A549 (cell line): ENCODE measurements around the gene UBE2U. TPM values are rescaled to one million over a fixed set of nuclear protein-coding genes. Genes with fewer than 3 reads are reported as not detected.

Experiments
- ATAC-seq, 2 experiments: fragments of 200-7000 bp in 1 of 2; fragments of >200 bp in 1 of 2; cut with Nextera tagmentation in 1 of 2; cut with Tn5 transposase in 1 of 2; 3 replicates each; pipeline versions ENCODE4 v1.8.0 to v1.9.1; 2018 to 2020; ENCODE audit warnings: mild to moderate bottlenecking in 1 of 2, moderate library complexity in 1 of 2
- CTCF ChIA-PET: fragments of 300-600 bp; sonication (Branson Sonifier 250); formaldehyde crosslinking; extraction: SDS; loops from one replicate; lab custom pipeline; 2021; ENCODE audit warnings: antibody characterized with exemption, inconsistent platforms; lab: Yijun Ruan, JAX
- POLR2A ChIA-PET: fragments of 350-600 bp; formaldehyde crosslinking; extraction: SDS; loops from one replicate; lab custom pipeline; 2021; ENCODE audit warnings: antibody characterized with exemption, inconsistent platforms; lab: Yijun Ruan, JAX
- DNase-seq, 2 experiments: peaks; one replicate each; pipeline versions ENCODE4 v3.0.0 to v3.0.0-alpha.2; 2011 to 2016; ENCODE audit warnings: low read depth in 1 of 2, low spot score in 1 of 2
- FAIRE-seq: peaks from 2 replicates; lab custom pipeline; 2011; peaks lifted over from hg19 to GRCh38; lab: Jason Lieb, UNC
- H3K27ac ChIP-seq, 2 experiments: fragments of >200 bp; sonication (Bioruptor Twin); formaldehyde crosslinking; 3 replicates each; pipeline ENCODE4 v1.5.1; 2016 to 2017
- H3K4me1 ChIP-seq: fragments of >200 bp; sonication (Bioruptor Twin); formaldehyde crosslinking; 3 replicates; pipeline ENCODE4 v1.6.1; 2016
- H3K4me2 ChIP-seq: fragments of >200 bp; sonication (Bioruptor Twin); formaldehyde crosslinking; 3 replicates; pipeline ENCODE4 v1.6.1; 2016
- H3K4me3 ChIP-seq: fragments of >200 bp; sonication (Bioruptor Twin); formaldehyde crosslinking; 3 replicates; pipeline ENCODE4 v1.5.1; 2016
- H3K9me3 ChIP-seq: fragments of >200 bp; sonication (Bioruptor Twin); formaldehyde crosslinking; 3 replicates; pipeline ENCODE4 v1.6.1; 2016
- BHLHE40 ChIP-seq: IDR thresholded peaks from 2 replicates; pipeline ENCODE4 v1.6.1; 2012; ENCODE audit warnings: low read depth, low read length, inconsistent platforms
- CEBPB ChIP-seq, 2 experiments: fragments of >200 bp in 1 of 2; sonication (Bioruptor Twin) in 1 of 2; formaldehyde crosslinking in 1 of 2; IDR thresholded peaks; 2 replicates each; pipeline ENCODE4 v1.6.1; 2012 to 2016
- CHD2 ChIP-seq: fragments of 150-350 bp; IDR thresholded peaks from 2 replicates; pipeline ENCODE4 v1.6.1; 2014; ENCODE audit warnings: low read length; ENCODE audit not compliant: partially characterized antibody
- EHF ChIP-seq: fragments of 250-450 bp; sonication (Bioruptor Pico); IDR thresholded peaks from 2 replicates; pipeline ENCODE4 v1.5.0; 2020; ENCODE audit warnings: mild to moderate bottlenecking
- EHMT2 ChIP-seq: fragments of 200-600 bp; sonication (generic); IDR thresholded peaks from 2 replicates; pipeline ENCODE4 v1.6.1; 2016; ENCODE audit warnings: antibody characterized with exemption, low read depth, mild to moderate bottlenecking, moderate library complexity
- EP300 ChIP-seq, 2 experiments: fragments of >200 bp; sonication (Bioruptor Twin); formaldehyde crosslinking; IDR thresholded peaks; 2 replicates in 1 of 2; 3 replicates in 1 of 2; pipeline ENCODE4 v1.6.1; 2016 to 2017
- ESRRA ChIP-seq: fragments of 150-350 bp; IDR thresholded peaks from 2 replicates; pipeline ENCODE4 v1.6.1; 2014; ENCODE audit warnings: mild to moderate bottlenecking, low read length, borderline replicate concordance
- FOSL2 ChIP-seq, 2 experiments: fragments of 450-650 bp in 1 of 2; fragments of >200 bp in 1 of 2; sonication (Bioruptor Twin) in 1 of 2; formaldehyde crosslinking; IDR thresholded peaks; 2 replicates each; pipeline versions ENCODE4 v1.5.0 to v1.6.1; 2016 to 2020; ENCODE audit warnings: mild to moderate bottlenecking in 1 of 2, moderate library complexity in 1 of 2
- HEYL ChIP-seq: fragments of 250-450 bp; sonication (Bioruptor Pico); IDR thresholded peaks from 2 replicates; pipeline ENCODE4 v1.8.0; 2021; ENCODE audit warnings: mild to moderate bottlenecking, moderate library complexity
- HOXA7 ChIP-seq: fragments of 250-450 bp; sonication (Bioruptor Pico); IDR thresholded peaks from 2 replicates; pipeline ENCODE4 v1.5.0; 2020; ENCODE audit warnings: mild to moderate bottlenecking, moderate library complexity
- HOXB13 ChIP-seq: fragments of 250-450 bp; sonication (Bioruptor Pico); IDR thresholded peaks from 2 replicates; pipeline ENCODE4 v1.5.0; 2020; ENCODE audit warnings: low read depth, mild to moderate bottlenecking, moderate library complexity
- HOXB5 ChIP-seq: fragments of 250-450 bp; sonication (Bioruptor Pico); IDR thresholded peaks from 2 replicates; pipeline ENCODE4 v1.5.0; 2020; ENCODE audit warnings: mild to moderate bottlenecking, moderate library complexity
- KDM1A ChIP-seq: fragments of 200-600 bp; sonication (generic); IDR thresholded peaks from 2 replicates; pipeline ENCODE4 v1.6.1; 2016; ENCODE audit warnings: low read depth, mild to moderate bottlenecking
- KDM5A ChIP-seq: fragments of 200-600 bp; sonication (generic); IDR thresholded peaks from 2 replicates; pipeline ENCODE4 v1.6.1; 2016; ENCODE audit warnings: antibody characterized with exemption, mild to moderate bottlenecking
- MAFK ChIP-seq: fragments of 450-650 bp; IDR thresholded peaks from 2 replicates; pipeline ENCODE4 v1.6.1; 2014; ENCODE audit not compliant: partially characterized antibody
- NR3C1 ChIP-seq: fragments of >200 bp; sonication (Bioruptor Twin); formaldehyde crosslinking; IDR thresholded peaks from 3 replicates; pipeline ENCODE4 v1.6.1; 2017
- PHF8 ChIP-seq: fragments of 200-600 bp; sonication (generic); IDR thresholded peaks from 2 replicates; pipeline ENCODE4 v1.6.1; 2016; ENCODE audit warnings: low read depth, mild to moderate bottlenecking, antibody characterized with exemption, moderate library complexity, borderline replicate concordance
- POLR2AphosphoS2 ChIP-seq: conservative IDR thresholded peaks from 2 replicates; pipeline ENCODE4 v1.6.1; 2012; ENCODE audit warnings: low read length, improper control_type of control experiment, inconsistent platforms
- RAD21 ChIP-seq, 2 experiments: fragments of >200 bp in 1 of 2; sonication (Bioruptor Twin) in 1 of 2; formaldehyde crosslinking in 1 of 2; IDR thresholded peaks in 1 of 2; conservative IDR thresholded peaks in 1 of 2; 2 replicates in 1 of 2; 3 replicates in 1 of 2; pipeline ENCODE4 v1.6.1; 2012 to 2018; ENCODE audit warnings: inconsistent platforms in 1 of 2
- RFX5 ChIP-seq: fragments of 450-650 bp; IDR thresholded peaks from 2 replicates; pipeline ENCODE4 v1.7.1; 2014; ENCODE audit warnings: antibody characterized with exemption, mild to moderate bottlenecking, moderate library complexity
- RNF2 ChIP-seq: fragments of 200-600 bp; sonication (generic); IDR thresholded peaks from 2 replicates; pipeline ENCODE4 v1.6.1; 2016; ENCODE audit warnings: low read depth, mild to moderate bottlenecking, antibody characterized with exemption, moderate library complexity, borderline replicate concordance
- SMC3 ChIP-seq: fragments of >200 bp; sonication (Bioruptor Twin); formaldehyde crosslinking; IDR thresholded peaks from 3 replicates; pipeline ENCODE4 v1.6.1; 2018; ENCODE audit warnings: inconsistent platforms
- SREBF2 ChIP-seq: fragments of 450-650 bp; IDR thresholded peaks from 2 replicates; pipeline ENCODE4 v1.6.1; 2014; ENCODE audit warnings: mild to moderate bottlenecking, moderate library complexity
- TFCP2L1 ChIP-seq: fragments of 250-450 bp; sonication (Bioruptor Pico); IDR thresholded peaks from 2 replicates; pipeline ENCODE4 v1.5.0; 2021; ENCODE audit warnings: mild to moderate bottlenecking
- TP53 ChIP-seq: fragments of 250-450 bp; sonication (Bioruptor Pico); IDR thresholded peaks from 2 replicates; pipeline ENCODE4 v1.5.0; 2021; ENCODE audit warnings: mild to moderate bottlenecking, moderate library complexity
- ZFP36 ChIP-seq: fragments of 450-650 bp; IDR thresholded peaks from 2 replicates; pipeline ENCODE4 v1.6.1; 2014; ENCODE audit warnings: borderline replicate concordance; ENCODE audit not compliant: partially characterized antibody
- ZNF302 ChIP-seq: fragments of 250-450 bp; sonication (Bioruptor Pico); IDR thresholded peaks from 2 replicates; pipeline ENCODE4 v1.9.0; 2021; ENCODE audit warnings: inconsistent platforms, mild to moderate bottlenecking, moderate library complexity
- WGBS: methylation state at CpG from one replicate; pipeline ENCODE4 v1.1.6; 2017; ENCODE audit errors: missing lambda C conversion rate; 5-methylcytosine and 5-hydroxymethylcytosine counted together
- polyA plus RNA-seq, 4 experiments: library from polyadenylated mRNA; depleted of rRNA in 3 of 4; stranded (reverse); fragments of >200 nt; fragmentation: RNase III in 1 of 4; extraction: RNeasy Plus Mini Kit Qiagen cat#74134 plus additional on column Dnase treatment in 1 of 4; gene quantifications; 2 replicates in 3 of 4; 3 replicates in 1 of 4; pipeline ENCODE4 v1.2.3, GENCODE V29; 2011 to 2017
- TF ChIP-seq, protein P1 (sequence below): fragments of >200 bp; sonication (Bioruptor Twin); formaldehyde crosslinking; IDR thresholded peaks from 2 replicates; pipeline ENCODE4 v1.6.1; 2016
- TF ChIP-seq, protein P2 (sequence below): IDR thresholded peaks from 2 replicates; pipeline ENCODE4 v1.6.1; 2012
- TF ChIP-seq, protein P3 (sequence below): IDR thresholded peaks from 2 replicates; pipeline ENCODE4 v1.6.1; 2012
- TF ChIP-seq, protein P4 (sequence below): fragments of 450-650 bp; IDR thresholded peaks from 2 replicates; pipeline ENCODE4 v1.6.1; 2014; ENCODE audit warnings: antibody characterized with exemption
- TF ChIP-seq, protein P5 (sequence below): IDR thresholded peaks from 2 replicates; pipeline ENCODE4 v1.6.1; 2012; ENCODE audit warnings: low read depth, borderline replicate concordance
- TF ChIP-seq, protein P6 (sequence below): fragments of >200 bp; sonication (Bioruptor Twin); formaldehyde crosslinking; IDR thresholded peaks from 3 replicates; pipeline ENCODE4 v1.5.1; 2016

UBE2U gene
- polyA plus RNA-seq, 2 of the 4 experiments (the other 2 are of a cell fraction), result not detected

DNA sequence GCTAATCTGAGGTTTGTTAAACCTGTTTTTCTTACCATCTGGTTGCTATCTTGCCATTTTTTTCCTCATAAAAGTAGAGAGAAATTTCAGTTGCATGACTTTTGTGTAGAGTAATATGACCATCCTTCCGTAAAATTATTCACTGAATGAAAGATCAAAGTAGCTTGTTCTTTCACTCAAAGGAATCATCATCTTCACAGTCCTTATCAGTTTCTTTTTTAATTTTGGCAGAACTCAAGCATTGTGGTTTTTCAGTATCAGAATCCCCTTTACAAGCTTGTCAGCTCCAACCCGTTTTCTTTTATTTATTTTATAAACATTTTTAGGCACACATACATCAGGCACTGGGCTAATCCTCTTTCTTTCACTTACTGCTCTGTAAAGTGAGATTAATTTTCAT lies 91.7 kb downstream of the UBE2U start:
- Histone ChIP-seq H3K4me3 (no peak overlapping the region), H3K4me1 (no peaks in the 10 kb centered on the region), H3K27ac (no peak overlapping the region), H3K4me2 (no peak overlapping the region), H3K9me3 (peaks cover 11% of the 10 kb centered on the region; the same call in 2 of the 3 replicates)
- DNase-seq (no peak), ATAC-seq (no peak), FAIRE-seq (no peak)
- WGBS, result 23% methylated on average over 2 of the region's 2 CpGs
- ChIA-PET POLR2A (no interaction called here), CTCF (interaction anchor here (1.0 kb wide), 1 partner anchor 9 kb away, joined by 3 read pairs; no protein-coding TSS in a partner anchor)
- TF ChIP-seq FOSL2 (IDR thresholded peaks at IDR 0.05) (no peak), FOSL2 (CRISPR knock-in tag; IDR thresholded peaks at IDR 0.05) (no peak), SREBF2 (no peak), MAFK (no peak), CHD2 (no peak), ZNF302 (CRISPR knock-in tag) (no peak), PHF8 (no peak), BHLHE40 (no peak), RNF2 (no peak), EHMT2 (no peak), RFX5 (no peak), EP300 (IDR thresholded peaks at IDR 0.05) (no peak), KDM5A (no peak), ESRRA (no peak), NR3C1 (no peak), KDM1A (no peak), ZFP36 (no peak)
- TF ChIP-seq, protein P1, sequence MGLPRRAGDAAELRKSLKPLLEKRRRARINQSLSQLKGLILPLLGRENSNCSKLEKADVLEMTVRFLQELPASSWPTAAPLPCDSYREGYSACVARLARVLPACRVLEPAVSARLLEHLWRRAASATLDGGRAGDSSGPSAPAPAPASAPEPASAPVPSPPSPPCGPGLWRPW, result no peak
- TF ChIP-seq, protein P2, sequence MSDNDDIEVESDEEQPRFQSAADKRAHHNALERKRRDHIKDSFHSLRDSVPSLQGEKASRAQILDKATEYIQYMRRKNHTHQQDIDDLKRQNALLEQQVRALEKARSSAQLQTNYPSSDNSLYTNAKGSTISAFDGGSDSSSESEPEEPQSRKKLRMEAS, result no peak

DNA sequence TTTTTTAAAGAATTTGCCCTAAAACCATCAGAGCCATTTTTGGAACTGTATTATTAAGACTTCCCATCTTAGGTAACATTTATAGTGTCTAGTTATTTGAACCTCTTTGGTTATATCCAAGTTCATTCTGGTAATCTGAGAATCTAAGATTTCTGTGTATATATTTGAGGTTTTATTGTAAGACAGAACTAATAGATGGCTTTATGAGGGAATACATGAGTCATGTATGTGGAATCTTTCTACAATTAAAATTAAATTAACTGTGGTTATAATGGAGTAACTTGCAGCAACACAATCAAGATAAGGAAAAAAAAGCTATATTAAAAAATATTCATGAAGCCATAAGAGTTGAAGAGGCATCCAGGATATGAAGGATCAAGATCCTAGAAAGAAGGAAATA lies 92.1 kb downstream of the UBE2U start:
- Histone ChIP-seq H3K4me2 (no peak overlapping the region), H3K27ac (no peak overlapping the region), H3K4me1 (no peaks in the 10 kb centered on the region), H3K9me3 (peaks cover 11% of the 10 kb centered on the region; the same call in 2 of the 3 replicates), H3K4me3 (no peak overlapping the region)
- ChIA-PET POLR2A (no interaction called here), CTCF (interaction anchor here (1.0 kb wide), 1 partner anchor 9 kb away, joined by 3 read pairs; no protein-coding TSS in a partner anchor)
- DNase-seq, result no peak
- ATAC-seq, result no peak
- no peak for FAIRE-seq
- no peak for TF ChIP-seq HEYL (CRISPR knock-in tag)
- TF ChIP-seq, protein P3, sequence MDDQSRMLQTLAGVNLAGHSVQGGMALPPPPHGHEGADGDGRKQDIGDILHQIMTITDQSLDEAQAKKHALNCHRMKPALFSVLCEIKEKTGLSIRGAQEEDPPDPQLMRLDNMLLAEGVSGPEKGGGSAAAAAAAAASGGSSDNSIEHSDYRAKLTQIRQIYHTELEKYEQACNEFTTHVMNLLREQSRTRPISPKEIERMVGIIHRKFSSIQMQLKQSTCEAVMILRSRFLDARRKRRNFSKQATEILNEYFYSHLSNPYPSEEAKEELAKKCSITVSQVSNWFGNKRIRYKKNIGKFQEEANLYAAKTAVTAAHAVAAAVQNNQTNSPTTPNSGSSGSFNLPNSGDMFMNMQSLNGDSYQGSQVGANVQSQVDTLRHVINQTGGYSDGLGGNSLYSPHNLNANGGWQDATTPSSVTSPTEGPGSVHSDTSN, result no peak
- TF ChIP-seq, protein P4, sequence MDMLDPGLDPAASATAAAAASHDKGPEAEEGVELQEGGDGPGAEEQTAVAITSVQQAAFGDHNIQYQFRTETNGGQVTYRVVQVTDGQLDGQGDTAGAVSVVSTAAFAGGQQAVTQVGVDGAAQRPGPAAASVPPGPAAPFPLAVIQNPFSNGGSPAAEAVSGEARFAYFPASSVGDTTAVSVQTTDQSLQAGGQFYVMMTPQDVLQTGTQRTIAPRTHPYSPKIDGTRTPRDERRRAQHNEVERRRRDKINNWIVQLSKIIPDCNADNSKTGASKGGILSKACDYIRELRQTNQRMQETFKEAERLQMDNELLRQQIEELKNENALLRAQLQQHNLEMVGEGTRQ, result no peak

DNA sequence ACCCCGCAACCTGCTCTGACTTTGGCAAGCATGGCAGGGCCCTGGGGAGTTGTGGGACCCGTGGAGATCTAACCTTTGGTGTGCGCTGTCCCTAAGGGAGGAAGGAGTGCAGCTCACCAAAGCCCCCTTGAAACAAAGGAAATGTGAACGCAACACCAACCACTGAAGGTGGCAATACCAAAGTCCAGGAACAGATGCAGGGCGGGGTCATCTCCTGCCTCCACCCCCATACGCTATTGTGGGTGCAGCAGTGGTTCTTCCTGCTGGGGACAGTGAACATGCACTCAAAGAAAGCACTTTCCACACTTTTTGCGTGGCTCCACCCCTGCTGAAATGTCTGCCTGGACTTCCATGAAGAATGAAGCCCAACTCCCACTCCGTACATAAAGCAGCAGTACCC lies 93.0 kb downstream of the UBE2U start:
- no peak for DNase-seq
- Histone ChIP-seq H3K4me3 (no peak overlapping the region), H3K9me3 (peaks cover 11% of the 10 kb centered on the region; the same call in 2 of the 3 replicates), H3K27ac (no peak overlapping the region), H3K4me1 (no peaks in the 10 kb centered on the region), H3K4me2 (no peak overlapping the region)
- WGBS, result 16% methylated on average over 4 of the region's 8 CpGs
- TF ChIP-seq TP53 (CRISPR knock-in tag), result no peak
- TF ChIP-seq POLR2AphosphoS2, result no peak
- TF ChIP-seq HOXA7, result no peak
- TF ChIP-seq, protein P5, sequence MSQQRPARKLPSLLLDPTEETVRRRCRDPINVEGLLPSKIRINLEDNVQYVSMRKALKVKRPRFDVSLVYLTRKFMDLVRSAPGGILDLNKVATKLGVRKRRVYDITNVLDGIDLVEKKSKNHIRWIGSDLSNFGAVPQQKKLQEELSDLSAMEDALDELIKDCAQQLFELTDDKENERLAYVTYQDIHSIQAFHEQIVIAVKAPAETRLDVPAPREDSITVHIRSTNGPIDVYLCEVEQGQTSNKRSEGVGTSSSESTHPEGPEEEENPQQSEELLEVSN, result no peak
- no peak for TF ChIP-seq CHD2
- no peak for TF ChIP-seq HEYL (CRISPR knock-in tag)
- TF ChIP-seq ZFP36, result no peak
- no peak for TF ChIP-seq EHF (CRISPR knock-in tag)
- no peak for TF ChIP-seq RAD21 (conservative IDR thresholded peaks at IDR 0.05 in 1 of 2, IDR thresholded peaks at IDR 0.05 in 1 of 2)
- TF ChIP-seq, protein P6, sequence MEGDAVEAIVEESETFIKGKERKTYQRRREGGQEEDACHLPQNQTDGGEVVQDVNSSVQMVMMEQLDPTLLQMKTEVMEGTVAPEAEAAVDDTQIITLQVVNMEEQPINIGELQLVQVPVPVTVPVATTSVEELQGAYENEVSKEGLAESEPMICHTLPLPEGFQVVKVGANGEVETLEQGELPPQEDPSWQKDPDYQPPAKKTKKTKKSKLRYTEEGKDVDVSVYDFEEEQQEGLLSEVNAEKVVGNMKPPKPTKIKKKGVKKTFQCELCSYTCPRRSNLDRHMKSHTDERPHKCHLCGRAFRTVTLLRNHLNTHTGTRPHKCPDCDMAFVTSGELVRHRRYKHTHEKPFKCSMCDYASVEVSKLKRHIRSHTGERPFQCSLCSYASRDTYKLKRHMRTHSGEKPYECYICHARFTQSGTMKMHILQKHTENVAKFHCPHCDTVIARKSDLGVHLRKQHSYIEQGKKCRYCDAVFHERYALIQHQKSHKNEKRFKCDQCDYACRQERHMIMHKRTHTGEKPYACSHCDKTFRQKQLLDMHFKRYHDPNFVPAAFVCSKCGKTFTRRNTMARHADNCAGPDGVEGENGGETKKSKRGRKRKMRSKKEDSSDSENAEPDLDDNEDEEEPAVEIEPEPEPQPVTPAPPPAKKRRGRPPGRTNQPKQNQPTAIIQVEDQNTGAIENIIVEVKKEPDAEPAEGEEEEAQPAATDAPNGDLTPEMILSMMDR, result no peak
- no peak for TF ChIP-seq SMC3
- TF ChIP-seq CEBPB (IDR thresholded peaks at IDR 0.05), result no peak
- no peak for TF ChIP-seq TFCP2L1 (CRISPR knock-in tag)
- TF ChIP-seq HOXB5 (CRISPR knock-in tag), result no peak
- TF ChIP-seq HOXB13 (CRISPR knock-in tag), result no peak
- TF ChIP-seq EHMT2, result no peak
- CTCF ChIA-PET, result no interaction called here
- FAIRE-seq, result no peak
- no peak for ATAC-seq
- POLR2A ChIA-PET, result no interaction called here
